ENCODE data around the gene FAM83C. TPM values are rescaled to one million over a fixed set of nuclear protein-coding genes. Genes with fewer than 3 reads are reported as not detected.

The FAM83C gene
- polyA plus RNA-seq, 1 of the 3 experiments (the other 2 are of a cell fraction) = not detected

DNA sequence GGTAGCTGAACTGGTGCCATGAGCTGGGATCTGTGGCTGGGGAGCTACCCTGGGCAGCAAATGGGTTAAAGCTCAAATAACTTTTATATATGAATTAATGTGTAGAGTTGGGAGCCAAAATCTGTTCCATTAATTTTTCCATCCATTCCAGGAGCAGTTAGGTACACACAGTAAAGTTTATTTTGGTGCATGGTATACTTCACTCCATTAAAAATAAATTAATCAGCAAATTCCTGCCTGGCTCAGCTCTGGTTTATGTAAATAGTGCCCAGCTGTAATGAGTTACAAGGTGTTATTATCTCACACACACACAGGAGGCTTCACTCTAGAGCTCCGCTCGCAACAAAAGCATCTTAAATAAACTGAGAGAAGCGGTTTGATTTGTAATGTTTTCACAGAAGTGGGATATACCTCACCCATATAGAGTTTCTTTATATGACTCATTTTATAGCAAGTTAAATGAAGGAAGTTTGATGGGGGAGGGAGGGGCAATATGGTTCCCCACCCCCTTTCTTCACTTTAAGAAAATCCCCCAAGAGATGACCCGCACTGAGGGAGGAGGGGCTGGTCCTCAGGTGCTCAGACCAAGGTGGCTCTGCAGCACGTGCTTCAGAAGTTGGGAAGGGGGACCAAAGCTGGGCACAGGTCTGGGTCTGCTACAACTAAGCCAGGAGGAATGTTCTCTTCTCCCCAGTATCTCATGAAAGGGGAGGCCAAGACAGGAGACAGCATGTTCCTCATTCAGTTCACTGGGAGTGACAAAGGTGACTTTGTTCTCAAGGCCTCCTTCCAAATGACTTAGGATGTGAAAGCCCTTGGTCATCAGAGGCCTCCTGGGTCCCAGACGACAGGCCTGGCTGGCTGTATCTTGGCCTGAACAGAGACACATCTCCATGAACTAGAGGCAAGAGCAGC lies 10.5 kb upstream of the FAM83C start:
- Histone ChIP-seq H3K9me2 (no peaks in the 10 kb centered on the region), H3K4me1 (ENCODE audit: control insufficient read depth in 1 of 2, insufficient read depth in 2 of 2, low read depth in 1 of 2, low read length in 1 of 2) (peaks cover 22 to 45% of the 10 kb centered on the region in 2 experiments; a peak in 3 of 4 replicates), H3K27me3 (ENCODE audit: insufficient read depth) (no peaks in the 10 kb centered on the region), H3K79me2 (ENCODE audit: insufficient read depth) (no peaks in the 10 kb centered on the region), H3K9me3 (no peaks in the 10 kb centered on the region), H3K9ac (peak overlapping the region; percentile 30; the same call in 1 of the 2 replicates), H3K4me2 (peak overlapping the region; percentile 8; the same call in 1 of the 2 replicates), H3K27ac (ENCODE audit: low read depth in 2 of 2, low read length in 1 of 2) (peak overlapping the region in 1 of 2 experiments; percentile 97; a peak in 2 of 4 replicates), H3K4me3 (ENCODE audit: low read depth in 2 of 2, low read length in 1 of 2) (no peak overlapping the region), H2AFZ (ENCODE audit: low read depth) (no peak overlapping the region), H3K36me3 (replicated peaks in 1 of 2; ENCODE audit: control insufficient read depth in 1 of 2, insufficient read depth in 2 of 2, low read length in 1 of 2) (no peaks in the 10 kb centered on the region), H4K20me1 (ENCODE audit: insufficient read depth) (no peaks in the 10 kb centered on the region), H3F3A (replicated peaks; ENCODE audit: insufficient read depth) (peaks cover 30% of the 10 kb centered on the region)
- 53% methylated on average over 5 of the region's 6 CpGs for WGBS (ENCODE audit: low lambda C conversion rate)
- POLR2A ChIA-PET = interaction anchor here (0.6 to 2.5 kb wide), 2 partner anchors 137 to 152 kb away, joined by 5 to 6 read pairs; partner anchors contain the start of gene CEP250
- DNase-seq = no peak
- CTCF ChIA-PET = interaction anchor here (0.6 to 16.5 kb wide), 21 partner anchors 7 to 152 kb away, joined by 3 to 323 read pairs (median 8); partner anchors contain the start of genes CEP250, EIF6 and GDF5
- TF ChIP-seq MXI1 (IDR thresholded peaks at IDR 0.05; ENCODE audit: low read depth, low read length) = no peak
- TF ChIP-seq GABPA (IDR thresholded peaks at IDR 0.05; ENCODE audit: low read depth) = no peak
- TF ChIP-seq ELF1 (IDR thresholded peaks at IDR 0.05) = 0 out of 2 replicates have a peak, but pooled peaks have one; percentile 13
- TF ChIP-seq NRF1 (IDR thresholded peaks at IDR 0.05; ENCODE audit: low read depth, low read length) = no peak
- TF ChIP-seq JUND (IDR thresholded peaks at IDR 0.05) = no peak; the same call in 1 of the 2 replicates
- TF ChIP-seq, protein P1, sequence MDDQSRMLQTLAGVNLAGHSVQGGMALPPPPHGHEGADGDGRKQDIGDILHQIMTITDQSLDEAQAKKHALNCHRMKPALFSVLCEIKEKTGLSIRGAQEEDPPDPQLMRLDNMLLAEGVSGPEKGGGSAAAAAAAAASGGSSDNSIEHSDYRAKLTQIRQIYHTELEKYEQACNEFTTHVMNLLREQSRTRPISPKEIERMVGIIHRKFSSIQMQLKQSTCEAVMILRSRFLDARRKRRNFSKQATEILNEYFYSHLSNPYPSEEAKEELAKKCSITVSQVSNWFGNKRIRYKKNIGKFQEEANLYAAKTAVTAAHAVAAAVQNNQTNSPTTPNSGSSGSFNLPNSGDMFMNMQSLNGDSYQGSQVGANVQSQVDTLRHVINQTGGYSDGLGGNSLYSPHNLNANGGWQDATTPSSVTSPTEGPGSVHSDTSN (IDR thresholded peaks at IDR 0.05) = peak; percentile 23; the same call in 1 of the 2 replicates
- TF ChIP-seq FOXM1 (IDR thresholded peaks at IDR 0.05; ENCODE audit: low read depth) = no peak
- TF ChIP-seq FOSL2 (IDR thresholded peaks at IDR 0.05; ENCODE audit: borderline replicate concordance, low read depth) = peak; percentile 54; the same call in 1 of the 2 replicates
- no peak for TF ChIP-seq TEAD4 (IDR thresholded peaks at IDR 0.05; ENCODE audit: borderline replicate concordance, insufficient read depth)
- no peak for TF ChIP-seq CHD2 (IDR thresholded peaks at IDR 0.05; ENCODE audit: low read length, partially characterized antibody)
- TF ChIP-seq RFX5 (IDR thresholded peaks at IDR 0.05; ENCODE audit: low read length) = no peak
- TF ChIP-seq EP300 (IDR thresholded peaks at IDR 0.05; ENCODE audit: borderline replicate concordance in 1 of 2, low read depth in 1 of 2, low read length in 1 of 2) = no peak; a peak in 1 of 4 replicates
- no peak for TF ChIP-seq GATA2 (CRISPR knock-in tag; IDR thresholded peaks at IDR 0.05)
- no peak for TF ChIP-seq SMC3 (IDR thresholded peaks at IDR 0.05; ENCODE audit: low read depth, low read length)
- no peak for TF ChIP-seq RAD21 (IDR thresholded peaks at IDR 0.05; ENCODE audit: low read length)
- TF ChIP-seq, protein P2, sequence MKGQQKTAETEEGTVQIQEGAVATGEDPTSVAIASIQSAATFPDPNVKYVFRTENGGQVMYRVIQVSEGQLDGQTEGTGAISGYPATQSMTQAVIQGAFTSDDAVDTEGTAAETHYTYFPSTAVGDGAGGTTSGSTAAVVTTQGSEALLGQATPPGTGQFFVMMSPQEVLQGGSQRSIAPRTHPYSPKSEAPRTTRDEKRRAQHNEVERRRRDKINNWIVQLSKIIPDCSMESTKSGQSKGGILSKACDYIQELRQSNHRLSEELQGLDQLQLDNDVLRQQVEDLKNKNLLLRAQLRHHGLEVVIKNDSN (IDR thresholded peaks at IDR 0.05; ENCODE audit: borderline replicate concordance, low read depth) = no peak
- TF ChIP-seq, protein P3, sequence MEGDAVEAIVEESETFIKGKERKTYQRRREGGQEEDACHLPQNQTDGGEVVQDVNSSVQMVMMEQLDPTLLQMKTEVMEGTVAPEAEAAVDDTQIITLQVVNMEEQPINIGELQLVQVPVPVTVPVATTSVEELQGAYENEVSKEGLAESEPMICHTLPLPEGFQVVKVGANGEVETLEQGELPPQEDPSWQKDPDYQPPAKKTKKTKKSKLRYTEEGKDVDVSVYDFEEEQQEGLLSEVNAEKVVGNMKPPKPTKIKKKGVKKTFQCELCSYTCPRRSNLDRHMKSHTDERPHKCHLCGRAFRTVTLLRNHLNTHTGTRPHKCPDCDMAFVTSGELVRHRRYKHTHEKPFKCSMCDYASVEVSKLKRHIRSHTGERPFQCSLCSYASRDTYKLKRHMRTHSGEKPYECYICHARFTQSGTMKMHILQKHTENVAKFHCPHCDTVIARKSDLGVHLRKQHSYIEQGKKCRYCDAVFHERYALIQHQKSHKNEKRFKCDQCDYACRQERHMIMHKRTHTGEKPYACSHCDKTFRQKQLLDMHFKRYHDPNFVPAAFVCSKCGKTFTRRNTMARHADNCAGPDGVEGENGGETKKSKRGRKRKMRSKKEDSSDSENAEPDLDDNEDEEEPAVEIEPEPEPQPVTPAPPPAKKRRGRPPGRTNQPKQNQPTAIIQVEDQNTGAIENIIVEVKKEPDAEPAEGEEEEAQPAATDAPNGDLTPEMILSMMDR (IDR thresholded peaks at IDR 0.05) = no peak
- TF ChIP-seq TCF12 (IDR thresholded peaks at IDR 0.05) = peak; percentile 27; the same call in 1 of the 2 replicates
- no peak for TF ChIP-seq RXRA (IDR thresholded peaks at IDR 0.05; ENCODE audit: borderline replicate concordance, low read depth)
- no peak for TF ChIP-seq EZH2phosphoT487 (IDR thresholded peaks at IDR 0.05; ENCODE audit: borderline replicate concordance, low read depth)
- no peak for TF ChIP-seq SIN3A (IDR thresholded peaks at IDR 0.05; ENCODE audit: borderline replicate concordance, low read depth, low read length)
- no peak for TF ChIP-seq YY1 (IDR thresholded peaks at IDR 0.05; ENCODE audit: low read depth)
- TF ChIP-seq, protein P4, sequence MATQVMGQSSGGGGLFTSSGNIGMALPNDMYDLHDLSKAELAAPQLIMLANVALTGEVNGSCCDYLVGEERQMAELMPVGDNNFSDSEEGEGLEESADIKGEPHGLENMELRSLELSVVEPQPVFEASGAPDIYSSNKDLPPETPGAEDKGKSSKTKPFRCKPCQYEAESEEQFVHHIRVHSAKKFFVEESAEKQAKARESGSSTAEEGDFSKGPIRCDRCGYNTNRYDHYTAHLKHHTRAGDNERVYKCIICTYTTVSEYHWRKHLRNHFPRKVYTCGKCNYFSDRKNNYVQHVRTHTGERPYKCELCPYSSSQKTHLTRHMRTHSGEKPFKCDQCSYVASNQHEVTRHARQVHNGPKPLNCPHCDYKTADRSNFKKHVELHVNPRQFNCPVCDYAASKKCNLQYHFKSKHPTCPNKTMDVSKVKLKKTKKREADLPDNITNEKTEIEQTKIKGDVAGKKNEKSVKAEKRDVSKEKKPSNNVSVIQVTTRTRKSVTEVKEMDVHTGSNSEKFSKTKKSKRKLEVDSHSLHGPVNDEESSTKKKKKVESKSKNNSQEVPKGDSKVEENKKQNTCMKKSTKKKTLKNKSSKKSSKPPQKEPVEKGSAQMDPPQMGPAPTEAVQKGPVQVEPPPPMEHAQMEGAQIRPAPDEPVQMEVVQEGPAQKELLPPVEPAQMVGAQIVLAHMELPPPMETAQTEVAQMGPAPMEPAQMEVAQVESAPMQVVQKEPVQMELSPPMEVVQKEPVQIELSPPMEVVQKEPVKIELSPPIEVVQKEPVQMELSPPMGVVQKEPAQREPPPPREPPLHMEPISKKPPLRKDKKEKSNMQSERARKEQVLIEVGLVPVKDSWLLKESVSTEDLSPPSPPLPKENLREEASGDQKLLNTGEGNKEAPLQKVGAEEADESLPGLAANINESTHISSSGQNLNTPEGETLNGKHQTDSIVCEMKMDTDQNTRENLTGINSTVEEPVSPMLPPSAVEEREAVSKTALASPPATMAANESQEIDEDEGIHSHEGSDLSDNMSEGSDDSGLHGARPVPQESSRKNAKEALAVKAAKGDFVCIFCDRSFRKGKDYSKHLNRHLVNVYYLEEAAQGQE (IDR thresholded peaks at IDR 0.05; ENCODE audit: low read depth, low read length) = no peak
- TF ChIP-seq, protein P5, sequence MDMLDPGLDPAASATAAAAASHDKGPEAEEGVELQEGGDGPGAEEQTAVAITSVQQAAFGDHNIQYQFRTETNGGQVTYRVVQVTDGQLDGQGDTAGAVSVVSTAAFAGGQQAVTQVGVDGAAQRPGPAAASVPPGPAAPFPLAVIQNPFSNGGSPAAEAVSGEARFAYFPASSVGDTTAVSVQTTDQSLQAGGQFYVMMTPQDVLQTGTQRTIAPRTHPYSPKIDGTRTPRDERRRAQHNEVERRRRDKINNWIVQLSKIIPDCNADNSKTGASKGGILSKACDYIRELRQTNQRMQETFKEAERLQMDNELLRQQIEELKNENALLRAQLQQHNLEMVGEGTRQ (IDR thresholded peaks at IDR 0.05; ENCODE audit: borderline replicate concordance, low read depth, low read length) = no peak

All from SK-N-SH (cell line).